Measurements from ENCODE around the gene ARNT2.

The ARNT2 gene

GRCh38 chr15:80514071-80514780, 110.0 kb downstream of the ARNT2 start:
- no peak for DNase-seq (ENCODE audit: low read depth in 2 of 2)

DNA sequence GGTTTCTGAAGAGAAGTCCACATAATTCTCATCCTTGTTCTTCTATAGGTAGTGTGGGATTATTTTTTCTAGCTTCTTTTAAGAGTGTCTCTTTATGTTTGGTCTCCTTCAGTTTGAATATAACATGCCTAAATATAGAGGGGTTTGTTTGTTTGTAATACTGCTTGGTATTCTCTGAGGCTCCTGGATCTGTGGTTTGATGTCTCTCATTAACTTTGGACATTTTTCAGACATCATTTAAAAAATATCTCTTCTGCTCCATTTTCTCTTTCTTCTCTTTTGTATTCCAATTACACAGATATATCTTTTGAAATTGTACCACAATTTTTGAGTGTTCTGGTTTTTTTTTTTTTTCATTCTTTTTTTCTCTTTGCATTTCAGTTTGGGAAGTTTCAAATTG, 113.1 kb downstream of the ARNT2 start:
- no peak for DNase-seq (ENCODE audit: low read depth in 2 of 2)

DNA sequence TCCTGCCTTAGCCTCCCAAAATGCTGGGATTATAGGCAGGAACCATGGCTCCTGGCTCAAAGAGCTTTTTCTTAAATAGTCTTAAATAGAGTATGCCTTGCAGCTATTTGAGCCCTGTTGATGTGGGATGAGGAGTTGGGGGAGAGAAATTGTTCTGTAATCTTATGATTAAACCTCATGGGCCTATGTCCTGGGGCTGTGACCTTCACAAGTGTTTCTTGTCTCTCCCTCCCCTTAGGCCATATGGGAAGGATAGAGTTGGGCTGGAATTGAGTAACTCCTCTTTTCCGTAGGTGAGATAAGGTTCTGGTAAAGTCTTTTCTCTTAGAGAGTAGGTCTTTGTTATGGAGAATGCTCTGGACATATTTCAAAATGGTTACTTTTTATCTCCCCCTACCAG, 114.3 kb downstream of the ARNT2 start:
- DNase-seq (ENCODE audit: low read depth in 2 of 2) = no peak

DNA sequence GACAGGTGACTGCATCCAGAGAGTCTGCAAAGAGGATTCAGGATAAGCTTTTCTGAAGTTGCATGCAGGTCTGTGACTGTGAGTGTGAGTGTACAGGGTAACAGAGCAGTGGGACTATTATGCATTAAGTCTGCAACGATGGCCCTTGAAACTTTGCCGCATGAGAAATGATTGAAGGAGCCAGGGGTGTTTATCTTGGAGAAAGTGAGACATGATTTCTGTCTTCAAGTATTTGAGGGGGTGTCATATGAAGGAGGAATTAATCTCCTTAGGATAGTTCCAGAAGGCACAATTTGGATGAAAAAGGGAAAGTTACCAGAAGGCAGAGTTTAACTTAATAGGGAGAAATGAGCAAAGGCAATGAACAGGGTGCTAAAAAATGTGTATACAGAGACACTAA, 119.6 kb downstream of the ARNT2 start:
- DNase-seq (ENCODE audit: low read depth in 2 of 2) = no peak

- no peak for DNase-seq (ENCODE audit: low read depth in 2 of 2)
Measured at GRCh38 chr15:80525853-80526252, 121.7 kb downstream of the ARNT2 start.

GRCh38 chr15:80526556-80527340, 122.6 kb downstream of the ARNT2 start:
- DNase-seq (ENCODE audit: low read depth in 2 of 2) = no peak

DNA sequence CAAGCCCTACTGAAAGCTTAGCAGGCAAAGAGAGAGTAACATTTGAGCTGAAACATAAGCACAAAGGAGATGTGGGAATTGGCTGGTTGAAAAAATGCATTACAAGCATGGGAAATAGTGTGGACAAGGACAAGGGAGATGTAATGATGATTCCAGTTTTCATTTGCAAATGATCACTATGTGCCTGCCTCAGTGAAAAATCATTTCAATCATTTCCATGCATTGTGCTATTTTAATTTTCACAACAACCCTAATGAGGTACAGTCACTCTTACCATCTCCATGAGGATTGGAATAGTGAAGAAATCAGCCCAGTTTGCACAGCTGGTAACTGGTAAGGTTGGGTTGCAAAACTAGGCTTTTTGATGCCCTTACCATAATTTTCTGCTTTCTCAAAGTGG, 123.2 kb downstream of the ARNT2 start:
- DNase-seq (ENCODE audit: low read depth in 2 of 2) = no peak

DNA sequence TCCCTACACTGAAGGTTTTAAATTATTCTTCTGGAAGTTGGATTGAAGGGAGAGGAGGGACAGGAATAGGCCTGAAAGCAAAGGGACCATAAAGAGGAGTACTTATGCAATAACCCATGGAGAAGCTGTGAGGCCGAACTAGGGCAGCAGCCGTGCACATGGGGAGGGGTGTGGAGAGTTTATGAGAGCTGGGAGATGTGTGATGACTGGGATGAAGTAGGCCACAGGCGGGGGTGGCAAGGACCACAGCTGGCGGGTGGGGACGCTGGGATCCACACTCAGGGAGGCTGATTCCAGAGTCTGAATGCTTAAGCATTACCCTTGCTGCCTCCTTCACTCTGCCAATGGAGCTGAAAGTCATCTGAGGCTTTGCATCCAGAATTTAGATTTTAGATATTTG, 123.8 kb downstream of the ARNT2 start:
- DNase-seq (ENCODE audit: low read depth in 2 of 2) = no peak

DNA sequence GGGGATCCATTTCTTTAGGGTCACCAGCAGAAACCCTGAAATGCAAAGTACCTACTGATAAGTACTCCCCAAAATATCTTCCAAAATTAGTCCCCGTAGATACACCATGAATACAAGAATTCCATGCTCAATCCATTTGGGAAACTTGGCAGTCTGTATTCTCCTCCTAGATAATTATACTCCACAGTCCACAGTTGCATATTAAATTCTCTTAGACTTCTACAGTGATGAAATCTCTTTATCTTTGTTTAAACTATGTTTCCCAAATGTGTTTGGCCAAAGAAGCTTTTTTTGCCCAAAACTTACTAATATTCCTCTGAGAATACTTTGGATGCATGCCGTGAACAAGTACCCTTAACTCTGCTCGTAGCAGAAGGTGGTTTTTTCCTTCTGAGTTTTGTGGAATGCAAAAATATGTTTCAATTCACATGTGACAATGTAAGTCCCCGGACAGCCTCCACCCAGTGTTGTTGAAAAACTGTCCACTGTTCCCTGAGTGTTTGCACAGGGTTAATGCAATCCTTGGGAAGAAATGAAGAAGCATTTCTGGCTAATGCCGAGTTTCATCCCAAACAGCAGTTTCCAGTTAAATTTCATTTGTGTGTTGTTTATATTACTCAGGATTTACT, 126.7 kb downstream of the ARNT2 start:
- peak in 1 of 2 experiments; percentile 57 for DNase-seq (ENCODE audit: low read depth in 2 of 2)

DNA sequence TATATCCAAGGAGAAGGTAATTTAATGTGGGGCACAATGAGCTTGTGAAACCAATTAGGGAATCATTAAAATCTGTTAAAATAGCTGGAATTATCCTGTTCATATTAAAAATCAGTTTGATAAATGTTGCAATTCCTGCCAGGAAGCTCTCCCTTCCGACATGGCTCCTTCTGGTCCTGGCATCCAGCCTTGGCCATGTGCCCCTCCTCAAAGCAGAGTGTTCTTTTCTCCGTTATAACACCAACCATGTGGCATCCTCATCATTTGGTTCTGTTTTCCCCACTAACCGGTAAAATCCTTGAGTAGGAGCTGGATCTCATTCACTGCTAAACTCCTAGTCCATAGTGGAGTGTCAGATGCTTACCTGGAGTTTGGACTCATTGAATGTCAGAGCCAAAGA, 127.2 kb downstream of the ARNT2 start:
- DNase-seq (ENCODE audit: low read depth in 2 of 2) = no peak

DNA sequence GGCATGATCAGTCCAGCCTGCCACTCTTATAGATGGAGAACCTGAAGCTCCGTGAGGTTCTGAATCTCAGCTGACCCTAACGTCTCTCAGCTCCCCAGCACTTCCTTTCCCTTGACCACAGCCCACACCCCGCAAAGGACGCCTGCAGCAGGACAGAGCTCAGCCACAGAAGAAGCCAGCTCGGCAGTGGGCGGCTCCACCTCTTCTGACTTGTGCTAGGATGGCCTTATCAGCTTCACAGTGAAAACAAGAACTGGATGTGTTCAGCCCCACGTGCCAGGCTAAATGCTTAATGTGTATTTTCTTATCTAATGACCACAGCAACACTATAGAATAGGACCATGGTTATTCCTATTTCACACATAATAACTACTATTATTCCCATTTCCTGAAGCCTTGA, 127.6 kb downstream of the ARNT2 start:
- no peak for DNase-seq (ENCODE audit: low read depth in 2 of 2)

DNA sequence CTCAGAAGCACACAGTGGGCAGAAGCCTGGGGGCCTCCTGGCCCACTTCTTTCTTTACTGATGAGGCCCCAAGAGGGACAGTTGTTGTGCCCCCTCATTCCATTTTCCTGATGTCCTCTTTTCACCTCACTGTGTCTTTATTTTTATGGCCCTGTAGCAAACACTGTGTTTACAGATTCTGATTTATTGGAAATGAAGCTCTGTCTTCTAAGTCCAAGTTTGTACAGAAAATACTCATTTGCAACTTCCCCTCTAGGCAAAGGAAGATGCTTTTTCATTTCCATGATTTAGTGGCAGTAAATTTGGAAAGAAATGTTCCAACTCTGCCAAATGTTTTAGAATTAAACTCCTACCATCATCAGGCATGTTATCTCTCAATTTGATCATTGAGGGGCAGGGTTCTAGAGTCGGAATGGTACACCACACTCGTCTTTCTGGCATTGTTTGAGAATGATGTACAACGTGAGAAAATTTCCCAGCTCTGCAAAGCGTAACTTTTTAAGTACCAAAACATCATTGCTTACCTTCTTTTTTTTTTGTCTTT, 129.7 kb downstream of the ARNT2 start:
- DNase-seq (ENCODE audit: low read depth in 2 of 2) = no peak

DNA sequence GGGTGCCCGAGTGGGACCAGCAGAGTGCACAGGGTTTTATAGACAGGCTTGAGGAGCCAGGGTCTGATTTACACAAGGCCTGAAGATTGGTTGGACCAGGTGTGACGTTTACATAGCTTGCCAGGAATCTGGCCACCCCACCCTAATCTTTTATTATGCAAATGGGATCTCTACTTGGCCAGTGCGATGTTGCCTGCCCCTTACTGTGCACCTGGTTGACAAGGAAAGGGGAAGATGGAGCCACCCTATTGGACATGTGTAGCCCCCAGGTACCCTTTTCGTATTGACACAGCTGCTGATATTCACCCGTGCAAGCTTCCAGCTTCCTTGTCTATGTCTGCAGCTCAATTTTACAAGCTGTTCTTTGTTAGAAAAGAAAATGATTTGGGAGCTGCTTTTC, 132.0 kb downstream of the ARNT2 start:
- no peak for DNase-seq (ENCODE audit: low read depth in 2 of 2)

DNA sequence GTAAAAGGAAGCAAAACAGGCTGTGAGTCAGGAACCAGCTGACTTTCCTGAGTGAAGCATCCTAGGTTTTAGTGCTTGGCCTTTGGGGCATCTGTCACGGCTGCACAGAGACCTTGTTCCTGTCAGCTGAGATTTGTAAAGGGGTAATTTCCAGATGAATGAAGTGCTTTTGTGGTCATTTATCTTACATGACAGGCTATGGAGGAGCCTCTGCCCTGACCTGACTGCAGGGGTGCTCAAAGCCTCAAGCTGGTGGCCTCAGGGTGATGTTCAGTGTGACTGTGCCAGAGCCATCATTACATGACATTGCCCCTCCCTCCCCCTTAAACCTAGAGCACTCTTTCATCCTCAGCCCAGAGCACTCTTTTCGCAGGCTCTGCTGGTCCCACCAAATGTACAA, 132.5 kb downstream of the ARNT2 start:
- no peak for DNase-seq (ENCODE audit: low read depth in 2 of 2)

- no peak for DNase-seq (ENCODE audit: low read depth in 2 of 2)
Measured at GRCh38 chr15:80545078-80545477, 140.9 kb downstream of the ARNT2 start.

DNA sequence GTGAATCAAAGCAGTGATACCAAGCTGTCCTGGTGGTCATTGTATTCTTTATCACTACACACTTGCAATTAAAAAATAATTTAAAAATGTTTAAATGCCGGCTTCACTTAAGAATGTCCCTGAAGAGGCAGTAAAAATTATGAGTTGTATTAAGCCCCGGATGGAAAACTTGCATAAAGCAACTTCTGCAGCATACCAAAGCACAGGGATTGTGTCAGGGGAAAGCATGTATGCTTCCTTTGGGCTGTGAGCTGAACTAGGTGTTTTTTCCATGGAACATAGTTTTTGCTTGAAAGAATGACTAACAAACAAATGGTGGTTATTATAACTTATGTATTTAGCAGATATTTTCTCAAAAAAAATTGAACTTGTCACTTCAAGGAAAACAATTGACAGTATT, 143.1 kb downstream of the ARNT2 start:
- DNase-seq (ENCODE audit: low read depth in 2 of 2) = no peak

DNA sequence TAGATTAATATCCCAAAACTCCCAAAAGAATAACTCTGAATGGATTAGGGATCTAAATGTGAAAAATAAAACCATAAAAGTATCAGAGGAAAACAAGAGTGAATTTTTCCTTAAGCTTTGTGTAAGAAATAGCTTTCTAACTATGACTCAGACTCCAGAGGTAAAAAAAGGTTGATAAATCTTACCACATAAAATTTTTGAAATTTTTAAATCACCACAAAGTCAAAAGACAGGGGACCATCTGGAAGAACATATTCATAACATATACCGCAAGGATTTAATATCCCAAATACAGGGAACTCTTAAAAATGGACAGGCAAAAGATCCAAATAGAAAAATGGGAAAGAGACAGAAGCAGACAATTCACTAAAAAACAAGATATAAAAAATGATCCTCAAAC, 145.0 kb downstream of the ARNT2 start:
- peak; percentile 74 to 83 for DNase-seq (ENCODE audit: low read depth in 2 of 2)

DNA sequence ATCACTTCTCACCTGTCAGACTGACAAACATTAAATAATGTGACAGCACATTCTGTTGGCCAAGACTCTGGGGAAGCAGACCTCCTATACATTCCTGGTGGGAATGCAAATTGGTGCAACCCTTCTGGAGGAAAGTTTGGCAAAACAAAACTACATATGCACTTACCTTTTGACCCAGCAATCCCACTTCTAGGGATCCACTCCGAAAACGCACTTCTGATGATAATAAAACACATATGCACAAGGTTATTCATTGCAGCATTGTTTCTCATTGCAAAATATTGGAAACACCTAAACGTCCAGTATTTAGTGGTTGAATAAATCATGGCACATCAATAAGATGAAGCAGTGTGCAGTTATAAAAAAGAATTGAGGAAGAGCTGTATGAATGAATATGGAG, 145.5 kb downstream of the ARNT2 start:
- peak; percentile 67 to 74 for DNase-seq (ENCODE audit: low read depth in 2 of 2)

DNA sequence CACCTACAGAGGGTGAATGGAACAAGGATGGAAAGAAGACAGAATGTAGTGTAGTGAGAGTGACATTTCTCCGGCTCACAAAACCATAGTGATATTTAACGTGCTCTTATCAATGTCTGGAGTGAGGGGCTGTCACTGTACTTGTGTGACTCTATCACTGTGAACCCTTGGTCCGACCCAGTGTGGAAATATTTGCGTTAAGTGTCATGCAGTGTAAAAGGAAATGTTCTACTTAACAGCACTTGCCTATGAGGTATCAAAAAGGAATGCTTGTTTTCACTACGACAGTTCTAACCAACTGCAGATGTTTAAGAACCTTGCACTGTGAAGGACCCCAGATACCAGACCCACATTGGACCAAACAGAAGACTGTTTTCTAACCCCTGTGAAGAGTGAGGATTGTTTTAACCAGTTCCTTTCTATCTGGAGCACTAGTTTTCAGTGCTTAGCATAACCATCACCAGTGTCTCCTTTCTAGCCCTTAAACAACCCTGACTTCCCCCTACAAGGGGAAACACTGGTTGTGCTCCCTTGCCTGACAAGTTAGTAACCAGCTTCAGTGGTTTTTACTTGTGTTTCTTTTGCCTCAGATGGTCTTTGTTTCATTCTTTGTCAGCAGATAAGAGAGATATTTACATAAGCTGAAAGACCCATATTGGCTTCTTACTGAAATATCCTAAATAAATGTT, 146.2 kb downstream of the ARNT2 start:
- DNase-seq (ENCODE audit: low read depth in 2 of 2) = peak; percentile 96

DNA sequence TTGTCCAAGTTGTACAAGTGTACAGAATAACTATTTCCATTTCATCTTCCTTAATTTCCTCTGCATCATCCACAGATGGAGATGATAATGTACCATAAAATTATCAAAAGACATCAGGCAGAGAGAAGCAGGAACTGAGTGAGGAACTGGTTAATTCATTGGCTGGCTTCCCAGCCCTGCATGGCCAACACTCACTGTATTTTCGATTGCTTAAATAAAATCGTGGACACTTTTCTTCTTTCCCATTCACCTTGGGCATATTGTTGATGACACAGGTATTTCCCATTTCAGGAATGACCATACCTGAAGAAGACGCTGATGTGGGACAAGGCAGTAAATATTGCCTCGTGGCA, 146.7 kb downstream of the ARNT2 start:
- DNase-seq (ENCODE audit: low read depth in 2 of 2) = peak in 1 of 2 experiments; percentile 52

DNA sequence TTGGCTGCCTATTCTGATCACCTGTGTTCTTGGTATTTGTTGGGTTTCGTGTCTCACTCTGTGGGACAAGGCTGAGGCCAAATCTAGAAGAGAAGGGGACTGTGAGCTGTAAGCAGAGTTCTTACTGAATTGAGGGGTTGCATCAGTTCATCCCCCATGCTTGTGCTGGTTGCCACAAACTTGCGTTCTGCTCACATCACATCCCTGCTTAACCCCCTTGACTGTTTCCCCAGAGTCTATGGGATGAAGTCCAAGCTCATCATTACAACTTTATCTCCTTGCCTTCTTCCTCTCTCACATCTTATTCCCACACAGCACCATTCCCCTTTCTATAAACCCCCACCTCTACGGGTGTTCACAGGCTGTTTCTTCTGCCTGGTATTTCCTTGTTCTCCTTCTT, 147.2 kb downstream of the ARNT2 start:
- DNase-seq (ENCODE audit: low read depth in 2 of 2) = no peak

GRCh38 chr15:80554560-80554959, 150.4 kb downstream of the ARNT2 start:
- DNase-seq (ENCODE audit: low read depth in 2 of 2) = no peak
